ENCODE results near the gene TMEM132C.
"Not testable (repeated sequence)": the region's sequence is repeated elsewhere in the genome, so short reads cannot be mapped to it uniquely, and the experiment has no call there.

The TMEM132C gene

DNA sequence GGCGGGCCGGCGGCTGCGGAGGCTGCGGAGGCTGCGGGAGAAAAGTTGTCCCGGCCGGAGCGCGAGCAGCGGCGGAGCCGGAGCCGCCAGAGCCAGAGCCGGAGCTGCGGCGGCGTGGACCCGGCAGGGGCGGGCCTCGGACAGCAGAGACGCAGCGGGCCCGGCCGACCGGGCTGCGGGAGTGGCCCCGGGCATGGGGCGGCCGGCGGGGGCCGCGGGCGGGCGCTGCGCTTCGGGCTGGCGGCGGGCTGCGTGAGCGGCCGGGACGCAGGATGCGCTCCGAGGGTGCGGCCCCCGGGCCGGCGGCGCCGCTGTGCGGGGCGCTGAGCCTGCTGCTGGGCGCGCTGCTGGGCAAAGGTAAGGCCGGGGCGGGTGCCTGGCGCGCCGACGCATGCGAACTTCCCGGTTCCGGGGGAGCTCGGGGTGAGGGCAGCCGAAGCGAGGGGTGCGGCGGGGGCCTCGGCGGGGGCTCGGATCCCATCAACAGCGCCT is at the start of gene TMEM132C:
Gene TMEM132C (plus strand): TSS at position 40 of the 492 bp plus-strand sequence. CDS start 233 bp downstream, at position 273.
- DNase-seq, result no peak

DNA sequence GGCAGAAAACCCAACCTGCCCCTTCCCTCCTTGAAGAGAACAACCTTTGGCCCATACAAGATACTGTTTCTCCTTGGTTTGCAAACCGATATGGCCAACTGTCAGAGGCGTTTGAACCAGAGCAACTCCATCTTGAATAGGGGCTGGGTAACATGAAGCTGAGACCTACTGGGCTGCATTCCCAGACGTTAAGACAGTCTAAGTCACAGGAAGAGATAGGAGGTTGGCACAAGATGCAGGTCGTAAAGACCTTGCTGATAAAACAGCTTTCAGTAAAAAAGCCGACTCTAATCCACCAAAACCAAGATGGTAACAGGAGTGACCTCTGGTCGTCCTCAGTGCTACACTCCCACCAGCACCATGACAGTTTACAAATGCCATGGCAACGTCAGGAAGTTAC is 42.7 kb upstream of the TMEM132C start:
- DNase-seq, result no peak

DNA sequence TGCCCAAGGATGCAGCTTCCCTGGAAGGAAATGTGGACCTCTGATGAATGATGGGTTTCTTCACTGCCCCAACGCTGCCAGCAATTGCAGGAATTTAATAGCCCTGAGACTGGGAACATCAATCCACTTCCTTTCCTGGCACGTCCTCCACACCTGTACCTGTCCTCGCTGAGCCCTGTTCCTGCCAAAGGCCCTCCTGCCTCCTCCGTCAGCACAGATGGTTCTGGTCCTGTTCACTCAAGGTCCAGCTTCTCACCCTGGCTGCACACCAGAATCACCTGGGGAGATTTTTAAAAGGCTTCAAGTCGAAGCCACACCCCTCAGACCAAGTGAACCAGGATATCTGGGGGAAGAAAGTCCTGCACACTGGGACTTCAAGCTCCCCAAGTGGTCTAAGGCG is 38.4 kb upstream of the TMEM132C start:
- DNase-seq, result no peak

DNA sequence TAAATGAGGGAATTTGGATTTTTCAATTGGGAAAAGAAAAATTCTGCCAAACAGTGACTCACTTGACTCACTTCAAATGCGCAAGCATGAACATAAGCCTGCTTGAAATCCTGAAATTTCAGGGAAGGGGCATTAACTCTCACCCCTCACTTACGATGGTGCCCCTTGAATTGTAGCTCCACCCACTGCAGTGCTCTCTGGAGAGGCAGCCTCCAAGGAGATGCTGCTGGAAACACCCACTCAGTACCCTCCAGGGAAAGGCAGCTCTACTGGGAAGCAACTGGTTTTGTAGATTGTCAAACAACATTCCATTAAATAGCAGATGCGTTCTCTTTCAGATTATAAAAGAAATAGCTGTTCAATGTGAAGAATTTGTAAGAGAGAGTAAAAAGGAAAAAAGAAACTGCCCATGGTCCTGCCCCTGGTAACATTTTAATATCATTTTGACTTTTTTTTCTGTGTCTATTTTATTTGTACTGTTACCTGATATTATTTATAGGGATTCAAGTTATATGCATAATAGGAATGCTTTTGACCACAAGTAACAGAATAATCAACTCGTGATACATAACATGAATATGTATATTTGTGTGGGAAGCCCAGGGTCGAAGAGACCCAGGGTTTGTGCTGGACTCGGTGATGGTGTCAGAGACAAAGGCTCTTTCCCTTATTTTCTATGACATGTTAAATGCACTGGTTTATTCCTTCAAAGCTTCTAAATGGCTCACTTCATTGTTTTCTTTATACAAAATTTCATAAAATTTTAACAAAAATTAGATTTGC is 31.1 kb upstream of the TMEM132C start:
- no peak for DNase-seq

DNA sequence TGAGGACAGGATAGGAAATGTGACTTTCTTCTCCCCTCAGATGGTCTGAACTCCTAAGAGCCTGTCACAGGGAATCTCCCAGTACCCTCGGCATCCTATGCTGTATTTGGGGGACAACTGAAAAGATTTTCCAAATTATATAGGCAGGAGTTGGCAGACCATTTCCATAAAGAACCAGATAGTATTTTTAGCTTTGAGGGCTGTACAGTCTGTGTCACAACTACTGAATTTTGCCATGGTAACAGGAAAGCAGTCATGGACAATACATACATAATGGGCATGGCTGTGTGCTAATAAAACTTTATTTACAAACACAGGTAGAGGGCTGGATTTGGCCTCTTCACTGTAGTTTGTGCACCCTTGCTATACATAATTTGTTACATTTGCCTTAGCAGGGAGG is 30.4 kb upstream of the TMEM132C start:
- no peak for DNase-seq

DNA sequence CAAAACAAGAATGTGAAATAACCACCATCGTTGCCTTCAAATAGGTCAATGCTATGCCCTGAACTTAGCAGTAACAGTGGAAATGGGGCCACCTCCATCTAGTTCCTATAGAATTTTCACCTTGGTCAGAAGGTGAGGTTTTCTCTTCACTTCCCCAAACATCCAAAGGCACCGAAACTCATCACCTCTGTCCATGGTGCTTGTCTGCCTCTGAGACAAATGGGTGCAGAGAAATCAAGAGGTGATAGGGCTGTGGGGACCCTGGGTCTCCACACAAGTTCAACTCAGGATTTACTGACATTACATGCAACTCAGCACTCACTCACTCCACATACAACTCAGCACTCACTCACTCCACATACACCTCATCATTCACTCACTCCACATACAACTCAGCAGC is 26.2 kb upstream of the TMEM132C start:
- DNase-seq, result no peak

DNA sequence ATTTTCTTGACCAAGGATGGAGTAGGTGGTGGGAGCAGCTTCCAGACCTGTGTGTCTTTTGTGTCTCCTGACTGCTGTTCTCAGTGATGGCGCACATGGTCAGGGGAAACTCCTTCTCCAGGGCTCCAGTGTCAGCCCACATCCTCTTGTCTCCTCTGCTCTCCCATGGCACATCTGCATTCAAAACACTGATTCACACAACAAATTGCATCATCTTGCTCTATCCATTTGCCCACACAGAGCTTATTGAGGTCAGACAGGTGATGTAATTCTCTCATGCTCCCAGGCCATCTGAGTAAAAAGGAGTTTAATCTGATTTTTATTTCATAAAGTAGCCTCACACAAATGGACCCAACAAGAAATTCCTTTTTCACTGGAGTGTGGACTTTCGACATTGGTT is 21.8 kb upstream of the TMEM132C start:
- DNase-seq, result no peak

DNA sequence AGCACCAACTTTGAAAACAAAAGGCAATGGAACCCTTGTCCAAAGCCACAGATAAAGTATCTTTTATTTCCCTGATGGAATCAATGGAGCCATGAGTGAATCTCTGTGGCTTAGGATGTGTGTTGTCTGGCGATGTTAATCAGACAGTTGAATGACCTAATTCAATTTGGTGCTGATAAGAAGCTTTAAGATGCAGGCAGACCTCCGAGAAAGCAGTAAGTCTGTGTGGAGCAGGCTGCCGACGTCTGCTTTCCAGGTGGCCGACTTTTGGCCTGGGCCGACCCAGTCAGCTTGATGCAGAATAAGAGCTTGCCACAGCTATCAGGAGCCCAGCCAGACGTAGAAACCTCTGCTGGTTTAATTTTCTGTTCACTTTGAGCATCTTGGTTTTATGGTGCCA is 21.1 kb upstream of the TMEM132C start:
- DNase-seq, result no peak

DNA sequence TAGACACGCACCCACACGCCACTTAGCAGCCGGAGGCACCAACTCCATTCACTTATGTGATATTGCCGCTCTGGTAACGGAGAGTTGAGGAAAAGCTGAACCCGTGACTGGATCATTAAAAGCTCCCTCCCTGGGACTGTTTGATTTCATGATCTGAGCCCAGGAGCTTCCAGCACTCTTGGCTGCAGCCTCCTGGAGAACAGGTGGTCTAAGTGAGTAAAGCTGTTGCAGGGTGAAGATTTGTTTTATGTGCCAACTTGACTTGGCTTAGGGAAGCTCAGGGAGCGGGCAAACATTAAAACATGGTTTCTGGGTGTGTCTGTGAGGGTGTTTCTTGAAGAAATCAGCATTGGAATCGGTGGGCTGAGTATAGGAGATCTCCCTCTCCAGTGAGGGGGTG is 16.9 kb upstream of the TMEM132C start:
- DNase-seq, result no peak

DNA sequence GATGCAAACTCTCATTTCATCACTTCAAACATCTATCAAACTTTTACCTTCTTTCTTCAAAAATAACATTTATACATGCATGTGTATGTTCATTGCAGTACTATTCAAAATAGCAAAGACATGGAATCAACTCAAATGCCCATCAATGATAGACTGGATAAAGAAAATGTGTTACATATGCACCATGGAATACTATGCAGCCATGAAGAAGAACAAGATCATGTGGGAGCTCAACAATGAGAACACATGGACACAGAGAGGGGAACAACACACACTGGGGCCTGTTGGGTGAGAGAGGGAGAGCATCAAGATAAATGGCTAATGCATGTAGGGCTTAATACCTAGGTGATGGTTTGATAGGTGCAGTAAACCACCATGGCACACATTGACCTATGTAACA is 13.1 kb upstream of the TMEM132C start:
- DNase-seq, result not testable (repeated sequence)

DNA sequence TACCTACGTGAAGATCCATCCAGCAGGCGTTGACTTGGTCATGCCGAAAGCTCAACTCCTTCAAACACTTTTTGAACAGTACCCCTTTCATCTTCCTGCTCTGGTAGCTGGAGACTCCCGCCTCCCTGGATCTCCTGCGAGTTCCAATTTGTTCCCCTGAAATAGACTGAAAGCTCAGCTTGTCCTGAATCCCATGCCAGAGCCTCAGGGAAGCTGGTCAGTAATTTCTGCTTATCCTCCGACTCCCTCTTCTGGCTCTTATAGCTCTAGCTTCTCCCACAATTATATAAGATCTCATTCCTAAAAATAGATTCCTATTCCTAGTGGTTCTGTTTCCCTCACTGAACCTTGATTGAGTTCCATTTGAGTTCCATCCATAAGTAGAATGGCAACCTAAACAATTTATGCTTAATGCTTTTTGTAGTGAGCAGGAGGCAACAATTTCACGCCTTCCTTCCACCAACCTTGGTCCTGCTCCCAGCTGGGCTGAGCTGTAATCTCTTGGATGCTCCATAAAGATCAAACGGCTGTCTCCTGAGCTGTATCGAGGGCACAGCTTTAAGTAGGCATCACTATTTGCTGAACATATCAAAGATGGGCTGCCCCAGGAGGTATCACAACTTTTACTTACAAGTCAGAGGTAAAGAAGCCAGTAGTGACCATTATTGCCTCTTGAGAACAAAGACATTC is 8.0 kb upstream of the TMEM132C start:
- no peak for DNase-seq

DNA sequence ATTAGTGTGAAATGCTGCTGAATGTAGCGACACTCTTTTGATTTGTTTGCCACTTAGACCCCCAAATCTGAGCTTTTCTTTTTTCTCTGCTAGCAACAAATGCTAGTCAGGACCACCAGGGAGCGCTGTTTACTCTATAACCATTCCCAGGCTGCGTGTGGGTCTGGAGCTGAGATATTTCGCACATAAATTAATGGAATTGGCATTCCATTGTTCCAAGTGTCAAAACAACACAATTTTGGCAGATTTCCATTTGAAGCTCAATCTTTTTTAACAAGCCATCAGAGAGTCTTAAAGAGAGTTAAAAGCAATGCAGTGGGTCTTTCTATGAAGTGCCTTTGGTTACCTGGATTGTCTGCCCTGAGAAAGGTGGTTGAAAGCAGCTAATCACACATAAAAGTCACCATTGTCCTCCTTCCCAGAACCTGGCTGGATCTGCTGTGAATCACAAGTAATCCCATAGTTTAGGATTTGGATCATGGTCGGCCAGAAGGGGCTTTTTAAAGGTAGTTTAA is 7.4 kb upstream of the TMEM132C start:
- DNase-seq, result no peak

DNA sequence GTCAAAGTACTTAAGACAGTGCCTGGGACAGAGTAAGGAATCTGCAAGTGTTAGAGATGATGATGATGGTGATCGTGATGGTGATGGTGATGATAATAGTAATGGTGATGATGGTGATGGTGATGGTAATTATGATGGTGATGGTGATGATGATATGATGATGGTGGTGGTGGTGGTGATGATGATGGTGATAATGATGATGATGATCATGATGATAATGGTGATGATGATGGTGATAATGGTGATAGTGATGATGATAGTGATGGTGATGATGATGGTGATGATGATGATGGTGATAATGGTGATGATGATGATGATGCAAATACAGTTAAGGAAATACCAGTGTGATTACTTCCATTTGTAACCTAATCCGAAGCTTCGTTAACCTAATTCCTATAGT is 5.2 kb upstream of the TMEM132C start:
- DNase-seq, result no peak

DNA sequence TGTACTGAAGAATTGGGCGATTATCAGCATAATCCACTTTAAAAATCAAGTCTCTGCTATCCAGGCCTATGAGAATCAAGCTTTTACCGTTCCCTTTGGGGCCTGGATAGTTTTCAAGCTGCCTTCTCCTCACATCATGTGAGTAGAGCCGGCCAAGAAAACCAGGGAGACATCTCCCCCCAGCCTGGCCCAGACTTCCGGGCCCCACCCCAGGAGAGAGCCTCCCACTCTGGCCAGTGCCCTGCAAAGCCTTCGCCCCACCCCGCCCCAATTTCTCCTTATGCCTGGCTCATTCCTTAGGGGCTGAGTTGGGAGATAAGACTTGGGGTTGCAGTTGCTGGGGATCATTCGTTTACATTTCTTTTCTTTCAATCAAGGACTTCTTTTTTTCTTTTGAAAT is 1.4 kb upstream of the TMEM132C start:
- DNase-seq, result no peak

DNA sequence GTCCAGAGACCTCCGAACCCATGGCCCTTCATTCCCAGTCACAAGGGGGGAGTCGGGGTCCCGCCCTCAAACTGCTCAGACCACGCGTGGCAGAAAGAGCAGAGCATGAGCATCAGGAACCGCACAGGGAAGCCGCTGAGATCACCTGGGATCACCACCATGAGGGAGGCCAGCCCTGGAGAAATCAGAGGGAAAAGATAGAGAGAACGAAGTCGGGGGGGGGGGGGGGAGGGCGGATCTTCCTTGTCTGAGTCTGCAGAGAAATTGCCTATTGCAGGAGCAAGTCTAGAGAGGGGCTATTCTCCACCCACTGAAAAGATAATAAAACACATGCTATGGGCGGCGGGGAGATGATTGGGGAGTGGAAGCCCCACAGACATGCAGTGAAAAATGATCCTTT is 884 bp upstream of the TMEM132C start:
- DNase-seq, result no peak

DNA sequence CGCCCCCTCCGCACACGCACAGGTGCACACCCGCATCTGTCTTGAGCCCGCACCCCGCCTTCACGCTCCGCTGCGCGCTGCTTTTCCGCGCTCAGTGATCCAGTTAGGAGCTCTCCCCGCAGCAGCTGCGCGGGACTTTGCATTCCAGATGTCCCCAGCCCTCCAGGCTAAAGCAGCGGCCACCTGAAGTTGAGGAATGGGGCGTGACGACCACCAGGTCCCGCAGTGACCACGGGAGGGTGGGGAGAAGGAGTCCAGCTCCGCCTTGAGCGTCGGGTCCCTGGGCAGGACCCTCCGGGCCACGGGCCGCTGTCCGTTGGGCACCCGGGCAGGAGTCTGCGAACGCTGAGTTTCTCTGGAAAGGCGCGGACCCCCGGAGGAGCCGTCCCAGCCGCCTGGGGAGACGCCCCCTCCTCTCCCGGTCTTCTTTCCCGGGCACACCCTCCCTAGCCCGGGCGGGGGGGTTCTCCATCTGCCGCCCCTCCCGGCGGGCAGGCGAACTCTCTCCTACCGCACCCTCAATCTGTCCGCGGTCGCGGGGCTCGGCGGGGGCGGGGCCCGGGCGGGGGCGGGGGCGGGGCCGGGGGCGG is 334 bp upstream of the TMEM132C start:
- no peak for DNase-seq

DNA sequence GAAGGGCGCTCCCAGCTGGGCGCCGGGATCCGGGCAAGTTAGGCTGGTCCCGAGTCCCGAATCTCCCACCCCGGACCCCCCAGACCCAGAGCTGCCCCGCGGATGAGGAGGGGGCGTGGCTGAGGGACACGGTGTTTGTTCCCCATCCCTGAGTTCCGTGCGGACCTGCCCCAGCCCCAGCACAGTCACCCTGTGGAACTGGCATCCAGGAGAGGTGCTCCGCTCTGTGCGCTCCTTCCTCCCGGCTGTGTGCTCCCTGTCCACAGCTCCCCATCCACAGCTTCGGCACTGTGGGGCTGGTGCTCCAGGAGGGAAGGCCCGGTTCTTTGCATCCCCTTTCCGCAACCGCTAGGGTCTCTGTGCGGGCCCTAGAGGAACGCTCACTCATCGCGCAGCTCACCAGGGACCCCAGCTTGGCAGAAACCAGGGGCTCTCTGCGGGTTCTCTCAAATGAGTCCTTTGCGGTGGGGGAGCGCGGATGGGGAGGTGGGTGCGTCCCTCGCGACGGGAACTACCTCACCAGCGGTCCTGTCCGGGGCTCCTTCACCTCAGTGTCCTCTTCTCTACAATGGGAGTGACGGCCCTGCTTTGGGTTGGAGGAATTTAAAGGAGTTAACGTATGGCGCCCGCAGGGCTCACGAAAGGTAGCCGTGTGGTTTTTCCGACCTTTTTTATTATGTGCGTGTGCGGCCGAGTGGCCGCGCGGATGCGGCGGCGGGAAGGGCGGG is 845 bp downstream of the TMEM132C start:
- DNase-seq, result no peak

DNA sequence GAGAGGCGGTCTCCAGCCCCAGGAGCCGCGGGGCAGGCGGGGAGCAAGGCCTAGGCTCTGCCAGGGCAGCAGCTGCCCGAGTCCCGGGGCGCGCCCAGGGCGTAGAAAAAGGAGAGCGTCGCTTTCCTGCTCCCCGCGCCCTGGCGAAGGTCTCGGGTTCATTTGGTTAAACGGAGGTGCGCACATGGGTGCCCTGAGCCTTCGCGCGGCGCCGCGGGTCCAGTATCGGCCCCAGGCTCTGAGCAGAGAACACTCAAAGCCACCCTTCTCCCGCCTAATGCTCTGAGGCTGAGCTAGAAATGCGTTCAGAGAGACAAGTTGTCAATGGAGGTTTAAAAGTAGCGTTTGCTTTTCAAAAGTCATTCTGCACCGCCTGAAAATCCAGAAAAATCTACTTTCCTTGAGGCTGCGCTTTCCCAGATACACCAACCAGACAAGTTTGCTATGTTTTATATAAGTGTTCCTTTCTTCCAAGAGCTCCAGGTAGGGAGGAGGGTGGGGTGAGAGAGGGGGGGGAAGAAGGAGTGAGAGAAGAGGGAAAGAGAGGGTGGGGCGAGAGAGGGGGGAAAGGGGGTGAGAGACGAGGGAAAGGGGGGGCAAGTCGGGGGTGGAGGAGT is 1.5 kb downstream of the TMEM132C start:
- no peak for DNase-seq

DNA sequence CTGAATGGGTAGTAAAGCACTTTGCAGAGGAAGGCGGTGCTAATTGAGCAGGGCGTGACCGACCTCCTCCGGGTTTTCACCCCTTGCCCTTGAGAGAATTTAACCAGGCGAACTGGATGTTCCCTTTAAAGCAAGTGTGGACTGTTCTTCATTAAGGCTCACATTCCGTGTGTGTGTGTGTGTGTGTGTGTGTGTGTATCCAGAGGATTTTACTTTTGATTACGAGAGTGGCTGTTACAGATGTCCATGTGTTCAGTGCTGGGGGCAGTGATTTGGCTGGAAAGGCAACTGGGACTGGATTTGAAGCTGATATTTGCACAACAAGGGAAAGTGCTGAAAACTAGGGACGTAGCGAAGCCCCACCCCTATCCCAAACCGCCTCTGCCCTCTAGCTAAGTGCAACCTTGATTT is 2.2 kb downstream of the TMEM132C start:
- DNase-seq, result no peak

DNA sequence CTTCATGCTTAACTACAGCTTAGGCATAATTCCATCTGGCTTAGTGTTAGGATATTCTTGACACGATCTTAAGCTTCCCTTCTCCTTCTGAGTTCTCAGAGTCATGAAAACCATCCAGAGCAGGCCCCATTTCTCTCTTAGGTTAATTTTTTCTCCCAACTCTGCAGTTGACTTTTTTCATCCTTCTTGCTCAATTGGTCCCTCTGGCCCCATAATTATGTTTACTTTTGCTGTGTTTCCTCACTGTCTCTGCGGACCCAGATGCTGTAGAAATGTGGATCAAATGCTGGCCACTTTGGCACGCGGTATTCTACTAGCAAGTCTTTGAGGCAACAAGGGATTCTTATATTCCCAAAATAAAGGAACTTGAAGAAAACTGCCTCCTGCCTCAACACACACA is 9.5 kb downstream of the TMEM132C start:
- no peak for DNase-seq

DNA sequence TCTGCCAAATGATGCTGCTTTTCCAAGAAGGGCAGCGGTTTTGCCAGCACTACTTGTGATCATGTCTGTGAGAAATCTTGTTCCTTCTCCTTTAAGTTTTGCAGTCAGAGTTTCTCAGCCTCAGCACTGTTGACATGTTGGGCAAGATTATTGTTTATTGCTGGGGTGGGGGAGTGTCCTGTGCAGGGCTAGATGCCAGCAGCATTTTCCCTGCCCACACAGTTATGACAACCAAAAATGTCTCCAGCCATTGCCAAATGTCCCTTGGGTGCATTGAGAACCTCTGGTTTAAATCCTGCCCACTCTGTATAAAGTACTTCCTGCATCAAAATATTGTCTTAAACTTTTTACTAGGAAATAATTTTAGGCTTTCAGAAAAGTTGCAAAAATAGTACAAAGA is 20.0 kb downstream of the TMEM132C start:
- DNase-seq, result no peak

DNA sequence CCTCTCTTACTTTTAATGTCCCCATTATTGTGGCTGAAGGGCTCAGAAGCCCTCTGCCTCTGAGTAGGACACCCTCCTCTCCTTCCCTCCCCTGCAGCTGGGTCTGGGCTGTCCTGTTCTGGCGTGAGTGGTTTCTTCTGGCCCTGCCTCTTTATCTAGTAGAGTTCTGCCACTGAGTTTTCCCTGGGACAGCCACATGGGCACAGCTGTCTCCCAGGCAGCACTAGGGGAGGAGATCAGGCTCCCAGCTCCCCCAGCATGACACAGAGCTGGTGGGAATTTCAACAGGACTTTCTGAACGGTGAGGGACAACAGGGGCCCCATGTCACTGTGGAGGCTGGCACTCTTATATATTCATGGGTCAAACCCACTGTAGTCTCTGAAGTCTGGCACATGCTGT is 21.4 kb downstream of the TMEM132C start:
- no peak for DNase-seq

DNA sequence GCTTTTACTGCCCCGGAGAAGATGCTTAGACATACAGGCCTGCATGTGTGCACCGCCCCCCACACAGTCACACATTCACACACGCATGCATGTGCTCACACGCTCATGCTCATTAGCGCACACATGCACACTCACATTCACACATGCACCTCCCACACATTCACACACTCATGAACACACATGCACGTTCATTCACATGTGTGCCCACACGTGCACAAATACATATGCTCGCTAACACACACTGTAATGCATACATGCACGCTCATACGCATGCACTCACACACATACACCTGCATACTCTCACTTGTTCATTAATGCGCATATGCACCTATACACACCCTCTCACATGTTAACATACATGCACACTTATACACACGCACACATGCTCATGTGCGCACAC is 21.9 kb downstream of the TMEM132C start:
- DNase-seq, result no peak

All from SW 1271 (cell line).